BLaER1 (cell line): ENCODE measurements around the gene TNRC6A.
"Not testable (repeated sequence)": the region's sequence is repeated elsewhere in the genome, so short reads cannot be mapped to it uniquely, and the experiment has no call there.

Experiments used
- H3K27ac ChIP-seq: shearing (Covaris generic); formaldehyde crosslinking; 2 replicates; pipeline ENCODE4 v1.8.1; 2022
- H3K27me3 ChIP-seq: shearing (Covaris generic); formaldehyde crosslinking; 2 replicates; pipeline ENCODE4 v1.8.1; 2022
- H3K36me3 ChIP-seq: shearing (Covaris generic); formaldehyde crosslinking; 2 replicates; pipeline ENCODE4 v1.8.1; 2022
- H3K4me1 ChIP-seq: shearing (Covaris generic); formaldehyde crosslinking; 2 replicates; pipeline ENCODE4 v1.8.1; 2022
- H3K4me2 ChIP-seq: shearing (Covaris generic); formaldehyde crosslinking; 2 replicates; pipeline ENCODE4 v1.8.1; 2022
- H3K4me3 ChIP-seq: shearing (Covaris generic); formaldehyde crosslinking; 2 replicates; pipeline ENCODE4 v1.8.1; 2022
- H3K9ac ChIP-seq: shearing (Covaris generic); formaldehyde crosslinking; 2 replicates; pipeline ENCODE4 v1.8.1; 2022
- H3K9me3 ChIP-seq: shearing (Covaris generic); formaldehyde crosslinking; 2 replicates; pipeline ENCODE4 v1.8.1; 2022
- H4K20me1 ChIP-seq: shearing (Covaris generic); formaldehyde crosslinking; 2 replicates; pipeline ENCODE4 v1.8.1; 2022
- Cebpa-rat ChIP-seq: shearing (Covaris generic); IDR thresholded peaks from 2 replicates; pipeline ENCODE4 v1.8.1; 2022

TNRC6A gene

DNA sequence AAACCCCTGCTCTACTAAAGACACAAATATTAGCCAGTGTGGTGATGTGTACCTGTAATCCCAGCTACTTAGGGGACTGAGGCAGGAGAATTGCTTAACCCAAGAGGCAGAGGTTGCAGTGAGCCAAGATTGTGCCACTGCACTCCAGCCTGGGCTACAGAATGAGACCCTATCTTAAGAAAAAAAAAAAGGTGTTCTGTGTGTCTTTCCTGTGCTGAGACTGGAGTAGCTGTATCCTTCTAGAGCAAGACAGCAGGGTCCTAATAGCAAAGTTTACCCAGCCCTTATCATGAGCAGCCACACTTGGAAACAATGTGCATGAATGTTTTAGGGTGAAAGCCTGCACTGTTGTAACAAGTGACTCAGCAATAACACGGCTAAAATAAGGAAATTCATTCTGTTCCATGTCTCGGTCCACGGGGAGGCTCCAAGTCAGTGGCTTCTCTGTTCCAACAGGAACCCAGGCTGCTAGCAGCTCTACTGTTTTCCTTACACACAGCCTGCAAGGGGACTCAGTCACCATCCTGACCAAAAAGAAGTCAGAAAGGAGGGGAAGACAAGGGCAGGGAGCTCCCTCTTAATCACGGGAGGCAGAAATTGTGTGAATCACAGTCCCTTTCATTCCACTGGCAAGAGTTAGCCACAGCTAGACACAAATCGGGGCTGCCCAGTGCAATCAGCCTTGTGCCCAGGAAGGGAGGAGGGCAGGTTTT is 109.3 kb downstream of the TNRC6A start:
- Histone ChIP-seq H4K20me1 (no peaks in the 10 kb centered on the region), H3K36me3 (no peaks in the 10 kb centered on the region), H3K27me3 (no peaks in the 10 kb centered on the region), H3K9me3 (no peaks in the 10 kb centered on the region), H3K4me1 (no peaks in the 10 kb centered on the region), H3K4me2 (no peak overlapping the region), H3K27ac (no peak overlapping the region), H3K9ac (no peak overlapping the region), H3K4me3 (no peak overlapping the region)
- TF ChIP-seq Cebpa-rat: no peak

DNA sequence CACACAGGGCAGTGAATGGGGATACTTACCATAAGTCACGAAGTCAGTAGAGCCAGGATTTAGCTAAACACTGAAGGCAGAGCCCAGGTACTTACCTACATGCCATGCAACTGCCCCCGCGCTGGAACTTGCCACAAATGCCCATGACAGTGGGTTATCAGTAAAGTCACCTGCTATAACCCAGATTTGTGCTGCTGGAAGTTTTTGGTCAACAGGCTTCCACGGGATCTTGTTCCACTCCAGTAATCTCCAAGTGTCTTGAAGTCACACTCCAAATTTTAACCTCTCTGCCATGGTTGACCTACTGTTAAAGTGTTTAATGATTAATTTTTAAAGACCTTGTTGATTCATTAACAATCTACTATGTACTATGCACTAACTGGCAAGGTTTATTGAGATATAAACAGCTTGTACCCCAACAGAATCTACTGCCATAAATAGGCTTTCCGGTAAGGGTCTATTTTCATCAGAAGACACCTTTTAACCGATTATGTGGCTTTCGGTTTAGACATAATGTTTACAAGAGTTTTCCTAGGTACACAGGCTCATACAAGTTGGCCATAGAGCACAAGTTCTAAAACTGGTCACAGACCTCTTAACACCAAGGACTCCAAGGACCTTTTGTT is 110.0 kb downstream of the TNRC6A start:
- Histone ChIP-seq H3K27ac (no peak overlapping the region), H3K36me3 (no peaks in the 10 kb centered on the region), H3K4me3 (no peak overlapping the region), H3K4me1 (no peaks in the 10 kb centered on the region), H3K27me3 (no peaks in the 10 kb centered on the region), H4K20me1 (no peaks in the 10 kb centered on the region), H3K9ac (no peak overlapping the region), H3K9me3 (no peaks in the 10 kb centered on the region), H3K4me2 (no peak overlapping the region)
- no peak for TF ChIP-seq Cebpa-rat

DNA sequence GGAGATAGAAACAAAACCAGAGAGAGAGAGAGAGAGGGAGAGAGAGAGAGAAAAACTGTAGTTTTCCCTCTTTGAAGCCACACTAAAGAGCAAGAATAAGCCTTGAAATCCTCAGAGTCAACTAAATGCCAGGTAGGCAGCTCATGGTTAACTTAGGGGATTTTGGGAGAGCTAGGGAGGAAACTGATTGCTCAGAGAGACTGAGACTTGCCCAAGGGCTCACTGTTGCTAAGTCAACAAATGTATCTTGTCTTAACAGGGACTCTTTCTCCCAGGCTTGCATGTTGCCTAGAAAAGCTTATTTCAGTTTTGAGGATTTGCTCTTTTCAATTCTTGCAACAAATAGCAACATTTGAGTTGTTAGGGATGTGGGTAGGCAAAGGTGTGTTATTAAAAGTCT is 111.8 kb downstream of the TNRC6A start:
- no peak for TF ChIP-seq Cebpa-rat

DNA sequence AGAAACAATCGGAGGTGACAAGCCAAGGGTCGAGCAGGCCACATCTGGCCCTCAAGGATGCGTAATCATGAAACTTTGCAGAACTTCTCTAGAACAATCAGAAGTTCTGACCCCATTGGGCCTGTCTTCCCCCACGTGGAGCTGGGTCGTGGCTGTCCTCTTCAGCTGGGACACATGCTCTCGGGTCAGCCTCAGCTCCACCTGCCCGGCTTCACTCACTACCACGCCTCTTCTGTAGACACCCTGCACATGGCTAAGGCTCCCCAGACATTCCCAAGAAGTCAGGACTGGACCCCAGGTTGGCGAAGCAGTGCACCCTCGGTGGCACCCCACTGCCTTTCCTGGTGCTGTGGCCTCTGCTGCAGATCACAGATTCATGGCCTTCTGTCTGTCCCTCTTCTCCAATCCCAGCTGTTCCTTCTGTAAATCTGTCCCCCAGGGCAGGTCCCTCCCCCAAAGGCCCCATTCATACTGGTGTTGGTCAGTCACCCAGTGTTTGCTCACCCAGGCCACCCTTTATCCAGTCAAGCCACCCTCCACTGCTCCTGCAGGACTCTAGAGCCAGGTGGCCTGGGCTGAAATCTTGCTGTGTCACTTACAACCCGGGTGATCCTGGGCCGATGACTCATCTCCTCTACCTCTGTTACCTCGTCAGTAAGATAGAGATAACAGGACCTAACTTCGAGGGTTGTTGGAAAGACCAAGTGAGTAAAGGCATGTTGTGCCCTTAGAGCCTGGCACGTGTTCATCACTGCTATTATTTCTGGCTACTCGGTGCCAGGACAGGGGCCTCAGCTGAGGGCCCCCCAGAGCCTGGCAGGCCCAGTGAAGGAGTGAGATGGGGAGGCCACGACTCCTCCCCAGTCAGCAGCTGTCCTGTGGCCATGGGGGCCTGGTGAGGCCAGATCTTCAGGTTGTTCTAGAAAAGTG is 114.9 kb downstream of the TNRC6A start:
- no peak overlapping the region for H3K27ac ChIP-seq
- H4K20me1 ChIP-seq: no peaks in the 10 kb centered on the region
- H3K4me1 ChIP-seq: no peaks in the 10 kb centered on the region
- no peak overlapping the region for H3K4me2 ChIP-seq
- H3K4me3 ChIP-seq: no peak overlapping the region
- no peaks in the 10 kb centered on the region for H3K27me3 ChIP-seq
- TF ChIP-seq Cebpa-rat: no peak
- H3K9me3 ChIP-seq: no peaks in the 10 kb centered on the region
- no peaks in the 10 kb centered on the region for H3K36me3 ChIP-seq
- H3K9ac ChIP-seq: no peak overlapping the region

More for the DNA sequence above, 111.8 kb downstream of the TNRC6A start:
- Histone ChIP-seq H3K27ac (no peak overlapping the region), H3K9ac (no peak overlapping the region), H3K9me3 (no peaks in the 10 kb centered on the region), H3K4me1 (no peaks in the 10 kb centered on the region), H3K4me3 (no peak overlapping the region), H3K4me2 (no peak overlapping the region), H3K27me3 (no peaks in the 10 kb centered on the region), H3K36me3 (no peaks in the 10 kb centered on the region), H4K20me1 (no peaks in the 10 kb centered on the region)

DNA sequence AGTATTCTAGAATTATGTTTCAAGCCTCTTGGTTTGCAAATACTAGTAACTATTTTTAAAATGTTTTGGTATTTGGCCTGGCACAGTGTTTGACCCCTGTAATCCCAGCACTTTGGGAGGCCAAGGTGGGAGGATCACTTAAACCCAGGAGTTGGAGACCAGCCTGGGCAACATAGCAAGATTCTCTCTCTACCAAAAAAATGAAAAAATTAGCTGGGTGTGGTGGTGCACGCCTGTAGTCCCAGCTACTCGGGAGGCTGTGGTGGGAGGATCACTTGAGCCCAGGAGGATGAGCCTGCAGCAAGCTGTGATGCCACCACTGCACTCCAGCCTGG is 115.5 kb downstream of the TNRC6A start:
- H3K4me1 ChIP-seq, H3K27ac ChIP-seq, H3K4me2 ChIP-seq: not testable (repeated sequence)

DNA sequence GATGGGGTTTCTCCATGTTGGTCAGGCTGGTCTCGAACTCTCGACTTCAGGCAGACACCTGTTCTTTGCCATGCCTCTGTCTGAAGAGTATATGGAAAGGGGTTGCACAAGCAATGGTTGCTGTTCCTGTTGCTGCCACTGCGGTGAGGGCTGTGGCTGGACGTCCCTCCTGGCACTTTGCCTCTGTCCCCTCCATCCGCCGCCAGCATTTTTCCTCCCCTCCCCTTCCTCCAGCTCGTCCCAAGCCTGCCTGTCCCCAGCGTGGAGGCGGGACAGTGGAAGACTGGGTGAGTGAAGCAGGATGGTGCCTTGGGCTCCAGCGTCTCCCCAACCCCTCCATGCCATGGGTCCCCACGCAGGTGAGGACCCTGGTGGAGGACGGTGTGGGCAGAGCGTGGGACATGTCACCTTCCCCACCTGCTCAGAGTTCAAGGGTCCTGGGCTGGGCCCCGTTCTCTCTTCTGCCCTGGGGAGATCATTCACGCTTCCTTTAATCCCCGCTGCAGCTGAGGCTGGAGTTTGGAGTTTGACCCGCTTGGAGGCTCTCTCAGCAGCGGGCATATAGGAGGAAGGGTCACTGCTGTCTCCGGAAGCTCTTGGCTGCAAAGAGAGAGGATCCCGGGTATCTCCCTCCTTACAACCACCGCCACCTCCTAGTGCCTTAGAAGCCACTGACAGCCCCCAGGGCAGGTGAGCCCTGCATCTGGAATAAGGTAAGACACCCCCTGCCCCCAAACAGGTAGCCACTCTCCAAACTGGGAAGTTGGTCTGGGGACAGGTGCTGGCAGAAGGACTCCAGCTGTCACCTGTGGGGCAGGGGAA is 116.5 kb downstream of the TNRC6A start, which contains the start of gene SLC5A11:
TSS of gene SLC5A11 (plus strand) at position 238 of the 822 bp plus-strand sequence. CDS start 12,681 bp downstream, outside the sequence.
- Histone ChIP-seq H3K4me3 (no peak within 1 kb of the TSS), H3K4me1 (no peaks in the 10 kb centered on the region), H3K36me3 (no peaks in the 10 kb centered on the region), H3K9me3 (no peaks in the 10 kb centered on the region), H3K4me2 (no peak within 1 kb of the TSS), H4K20me1 (no peaks in the 10 kb centered on the region), H3K27me3 (no peaks in the 10 kb centered on the region), H3K27ac (no peak within 1 kb of the TSS), H3K9ac (no peak within 1 kb of the TSS)
- TF ChIP-seq Cebpa-rat: no peak

More for the DNA sequence above, 115.5 kb downstream of the TNRC6A start:
- H3K27me3 ChIP-seq, H3K9me3 ChIP-seq, H3K9ac ChIP-seq, H3K4me3 ChIP-seq, H3K36me3 ChIP-seq, H4K20me1 ChIP-seq: not testable (repeated sequence)

DNA sequence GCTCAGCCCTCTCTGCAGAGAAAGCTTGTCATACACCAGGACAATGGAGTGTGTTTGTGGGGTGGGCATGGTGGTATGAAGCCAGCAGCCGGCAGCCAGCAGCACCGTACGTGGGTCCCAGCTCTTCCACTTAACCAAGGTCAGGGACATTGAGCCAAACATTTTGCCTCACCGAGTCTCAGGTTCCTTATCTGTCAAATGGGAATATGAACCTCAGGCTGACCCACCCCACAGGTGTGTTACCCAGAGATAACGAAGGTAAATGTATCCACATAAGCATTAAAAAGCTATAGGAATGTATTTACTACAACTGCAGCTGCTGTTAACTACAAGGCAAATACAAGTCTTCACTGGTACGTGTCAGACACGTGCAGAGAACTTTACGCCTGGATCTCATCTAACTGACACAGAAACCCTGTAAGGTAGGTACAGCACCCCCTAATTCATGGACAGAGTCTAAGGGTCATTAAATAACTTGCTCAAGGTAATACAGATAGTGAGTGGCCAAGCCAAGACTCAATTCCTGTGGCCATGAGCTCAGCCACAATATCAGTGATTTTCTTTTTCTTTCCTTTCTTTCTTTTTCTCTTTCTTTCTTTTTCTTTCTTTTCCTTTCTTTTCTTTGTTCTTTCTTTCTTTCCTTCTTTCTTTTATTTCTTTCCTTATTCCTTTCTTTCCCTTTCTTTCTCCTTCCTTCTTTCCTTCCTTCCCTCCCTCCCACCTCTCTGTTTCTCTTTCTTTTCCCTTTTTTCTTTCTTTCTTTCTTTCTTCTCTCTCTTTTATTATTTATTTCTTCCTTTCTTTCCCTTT is 117.3 kb downstream of the TNRC6A start:
- Histone ChIP-seq H3K4me2 (no peak overlapping the region), H3K27me3 (no peaks in the 10 kb centered on the region), H3K9me3 (no peaks in the 10 kb centered on the region), H3K4me3 (no peak overlapping the region), H3K36me3 (no peaks in the 10 kb centered on the region), H4K20me1 (no peaks in the 10 kb centered on the region), H3K27ac (no peak overlapping the region), H3K4me1 (no peaks in the 10 kb centered on the region), H3K9ac (no peak overlapping the region)
- no peak for TF ChIP-seq Cebpa-rat

DNA sequence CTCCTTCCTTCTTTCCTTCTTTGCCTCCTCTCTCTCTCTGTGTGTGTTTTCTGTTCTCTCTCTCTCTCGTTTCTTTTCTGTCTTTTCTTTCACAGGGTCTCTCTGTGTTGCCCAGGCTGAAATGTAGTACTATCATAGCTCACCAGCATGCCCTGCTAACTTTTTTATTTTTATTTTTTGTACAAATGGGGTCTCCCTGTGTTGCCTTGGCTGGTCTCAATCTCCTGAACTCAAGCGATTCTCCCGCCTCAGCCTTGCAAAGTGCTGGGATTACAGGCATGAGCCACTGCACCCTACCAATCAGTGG is 117.9 kb downstream of the TNRC6A start:
- Histone ChIP-seq H3K27ac (no peak overlapping the region), H3K4me3 (no peak overlapping the region), H3K36me3 (no peaks in the 10 kb centered on the region), H3K9me3 (no peaks in the 10 kb centered on the region), H4K20me1 (no peaks in the 10 kb centered on the region), H3K4me2 (no peak overlapping the region), H3K27me3 (no peaks in the 10 kb centered on the region), H3K9ac (no peak overlapping the region), H3K4me1 (no peaks in the 10 kb centered on the region)
- no peak for TF ChIP-seq Cebpa-rat

DNA sequence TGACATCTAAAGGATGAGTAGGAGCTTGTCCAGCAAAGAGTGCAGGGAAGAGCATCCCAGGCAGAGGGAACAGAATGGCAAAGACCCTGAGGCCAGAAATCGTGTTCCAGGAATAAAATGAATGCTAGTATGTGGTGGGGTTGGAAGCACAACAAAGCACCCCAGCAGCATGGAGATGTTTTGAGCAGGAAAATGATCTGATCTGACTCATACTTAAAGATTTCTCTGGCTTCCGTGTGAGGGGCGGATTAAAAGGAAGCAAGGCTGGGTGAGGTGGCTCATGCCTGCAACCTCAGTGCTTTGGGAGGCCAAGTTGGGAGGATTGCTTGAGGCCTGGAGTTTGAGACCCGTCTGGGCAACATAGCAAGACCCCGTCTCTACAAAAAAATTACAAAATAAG is 118.6 kb downstream of the TNRC6A start:
- Histone ChIP-seq H3K27ac (no peak overlapping the region), H3K9ac (no peak overlapping the region), H3K4me2 (no peak overlapping the region), H4K20me1 (no peaks in the 10 kb centered on the region), H3K4me1 (no peaks in the 10 kb centered on the region), H3K27me3 (no peaks in the 10 kb centered on the region), H3K4me3 (no peak overlapping the region), H3K9me3 (no peaks in the 10 kb centered on the region), H3K36me3 (no peaks in the 10 kb centered on the region)
- TF ChIP-seq Cebpa-rat: no peak
